HG03457 (cell line): Measurements from ENCODE around the gene C1orf122.
A peak's percentile ranks its signal among the peaks of the same experiment; 100 is the strongest.
"Not testable (repeated sequence)": the region's sequence is repeated elsewhere in the genome, so short reads cannot be mapped to it uniquely, and the experiment has no call there.

Source experiments
- ATAC-seq: cut with Tn5 transposase; IDR thresholded peaks from one replicate; pipeline ENCODE4 v1.9.1; 2021; ENCODE audit warnings: moderate number of reproducible peaks; ENCODE audit not compliant: unreplicated experiment

Gene C1orf122

GRCh38 chr1:37807555-37808368 is at the start of gene C1orf122, which contains the start of gene YRDC:
Gene C1orf122, plus strand, starts transcription at chr1:37807790. Its CDS starts 615 bp downstream, at chr1:37808405.
Gene YRDC, minus strand, starts transcription at chr1:37808208. Its CDS starts 28 bp downstream, at chr1:37808180.
- ATAC-seq = peak; percentile 69

- ATAC-seq = no peak
These were observed 48.1 kb upstream of the C1orf122 start for GRCh38 chr1:37759451-37759850.

GRCh38 chr1:37761416-37762095 is 46.0 kb upstream of the C1orf122 start:
- no peak for ATAC-seq

DNA sequence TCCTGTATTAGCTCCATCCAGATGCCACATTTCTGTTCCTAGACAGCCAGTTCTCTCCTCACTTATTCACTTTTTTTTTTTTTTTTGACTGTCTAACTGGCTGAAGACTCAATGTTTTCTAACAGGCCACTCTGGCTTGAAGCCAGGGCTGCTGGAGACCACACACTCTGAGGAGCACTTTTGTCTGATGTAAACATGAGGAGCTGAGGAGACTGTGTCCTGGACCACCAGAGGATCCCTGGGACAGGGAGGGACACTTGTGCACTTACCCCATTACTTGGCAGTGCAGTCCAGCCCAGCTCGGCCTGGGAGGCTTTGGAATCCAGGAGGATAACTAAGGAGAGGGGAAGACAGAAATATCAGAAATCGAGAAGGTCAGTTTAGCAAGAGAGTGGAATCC is 45.1 kb upstream of the C1orf122 start:
- ATAC-seq = no peak

- ATAC-seq = no peak
These were observed 43.7 kb upstream of the C1orf122 start for GRCh38 chr1:37763791-37764413.

DNA sequence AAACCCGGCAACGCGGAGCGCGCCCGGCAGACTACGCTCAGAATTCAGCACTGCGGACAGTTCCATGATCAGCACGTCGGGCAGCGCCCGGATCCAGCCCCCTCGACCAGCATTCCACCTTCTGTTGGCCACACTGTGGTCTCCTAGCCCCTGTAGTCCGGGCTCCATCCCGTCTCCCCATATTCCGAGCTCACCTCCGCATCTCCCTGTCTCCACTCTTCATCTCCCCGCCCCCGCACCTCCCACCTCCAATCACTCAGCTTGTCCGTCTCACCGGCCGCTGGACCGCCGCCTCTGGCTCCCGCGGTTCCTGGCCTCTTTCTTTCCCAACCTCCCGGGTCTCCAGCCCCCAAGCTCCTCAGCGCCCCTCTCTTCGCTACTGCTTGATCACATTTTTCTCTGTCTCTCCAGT is 43.2 kb upstream of the C1orf122 start:
- no peak for ATAC-seq

- no peak for ATAC-seq
These were observed 42.6 kb upstream of the C1orf122 start, which contains the start of gene EPHA10 for GRCh38 chr1:37764888-37765441. Gene EPHA10, minus strand, starts transcription at chr1:37765120. Its CDS starts 54 bp downstream, at chr1:37765066.

GRCh38 chr1:37765916-37766664 is 41.5 kb upstream of the C1orf122 start:
- no peak for ATAC-seq

GRCh38 chr1:37767488-37767887 is 40.1 kb upstream of the C1orf122 start:
- ATAC-seq = no peak

DNA sequence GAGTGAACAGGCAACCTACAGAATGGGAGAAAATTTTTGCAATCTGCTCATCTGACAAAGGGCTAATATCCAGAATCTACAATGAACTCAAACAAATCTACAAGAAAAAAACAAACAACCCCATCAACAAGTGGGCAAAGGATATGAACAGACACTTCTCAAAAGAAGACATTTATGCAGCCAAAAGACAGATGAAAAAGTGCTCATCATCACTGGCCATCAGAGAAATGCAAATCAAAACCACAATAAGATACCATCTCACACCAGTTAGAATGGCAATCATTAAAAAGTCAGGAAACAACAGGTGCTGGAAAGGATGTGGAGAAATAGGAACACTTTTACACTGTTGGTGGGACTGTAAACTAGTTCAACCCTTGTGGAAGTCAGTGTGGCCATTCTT is 36.1 kb upstream of the C1orf122 start:
- ATAC-seq = not testable (repeated sequence)

GRCh38 chr1:37776946-37777516 is 30.6 kb upstream of the C1orf122 start:
- ATAC-seq = no peak

DNA sequence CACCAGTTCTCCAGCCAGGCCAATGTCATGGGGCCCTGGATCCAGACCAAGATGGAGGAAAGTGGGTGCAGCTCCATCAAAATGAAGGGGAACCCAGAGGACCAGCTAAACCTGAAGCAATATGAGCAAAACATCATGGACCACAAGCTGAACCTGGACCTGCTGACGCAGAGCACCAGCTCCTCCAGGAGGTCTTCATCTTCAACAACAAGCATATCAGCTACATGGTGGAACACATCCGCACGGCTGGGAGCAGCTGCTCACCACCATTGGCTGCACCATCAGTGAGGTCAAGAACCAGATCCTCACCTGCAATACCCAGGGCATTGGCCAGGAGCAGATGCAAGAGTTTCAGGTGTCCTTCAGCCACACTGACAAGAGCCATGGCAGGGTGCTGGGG is 28.9 kb upstream of the C1orf122 start:
- no peak for ATAC-seq

DNA sequence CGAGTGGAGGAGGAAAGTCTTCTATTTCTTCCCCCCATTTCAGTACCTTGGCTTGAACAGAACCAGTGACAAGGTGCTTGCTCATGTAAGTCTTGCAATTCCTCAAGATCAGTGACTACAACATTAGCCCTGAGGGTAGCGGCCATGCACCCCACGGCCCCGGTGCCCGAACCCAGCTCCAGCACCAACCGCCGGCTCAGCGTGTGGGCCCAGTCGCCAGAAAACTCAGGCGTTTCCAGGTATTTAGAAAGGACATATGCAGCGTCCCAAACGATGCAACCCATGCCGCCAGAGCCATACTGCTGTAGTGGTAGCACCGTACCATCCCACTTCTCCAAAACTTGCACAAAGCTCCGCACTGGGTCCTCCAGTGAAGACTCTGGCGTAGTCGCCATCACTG is 25.1 kb upstream of the C1orf122 start:
- ATAC-seq = no peak

GRCh38 chr1:37792943-37793686 is 14.5 kb upstream of the C1orf122 start:
- no peak for ATAC-seq

DNA sequence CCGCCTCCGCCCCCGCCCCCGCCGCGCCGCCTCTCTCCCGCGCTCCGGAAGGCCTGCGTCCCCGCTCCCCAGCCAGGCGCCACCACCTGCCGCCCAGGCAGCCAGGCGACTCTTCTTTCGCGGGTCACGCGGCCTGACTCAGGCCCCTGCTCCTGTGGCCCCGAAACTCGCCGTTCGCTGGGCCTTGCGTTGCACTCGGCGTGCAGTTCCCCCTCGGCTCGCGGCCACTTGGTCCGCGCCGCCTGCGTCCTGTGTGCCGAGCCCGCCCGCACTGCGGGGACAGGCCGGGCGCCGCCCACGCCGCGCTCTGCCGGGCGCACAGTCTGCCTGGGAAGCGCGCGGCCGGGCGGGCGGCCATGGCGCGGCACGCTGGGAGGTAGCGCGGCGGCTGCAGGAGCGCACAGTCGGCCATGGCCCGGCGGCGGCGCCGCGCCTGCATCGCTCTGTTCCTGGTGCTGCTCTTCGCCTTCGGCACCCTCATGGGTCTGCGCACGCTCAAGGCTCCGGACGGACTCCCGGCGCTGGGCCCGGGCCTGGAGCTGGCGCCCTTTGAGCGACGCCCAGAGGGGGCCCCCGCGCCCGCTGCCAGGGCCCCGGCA is 13.7 kb upstream of the C1orf122 start, which contains the start of gene MANEAL:
Gene MANEAL (plus strand): TSS at position 75 of the 599 bp plus-strand sequence. CDS start 336 bp downstream, at position 411.
- ATAC-seq = no peak

DNA sequence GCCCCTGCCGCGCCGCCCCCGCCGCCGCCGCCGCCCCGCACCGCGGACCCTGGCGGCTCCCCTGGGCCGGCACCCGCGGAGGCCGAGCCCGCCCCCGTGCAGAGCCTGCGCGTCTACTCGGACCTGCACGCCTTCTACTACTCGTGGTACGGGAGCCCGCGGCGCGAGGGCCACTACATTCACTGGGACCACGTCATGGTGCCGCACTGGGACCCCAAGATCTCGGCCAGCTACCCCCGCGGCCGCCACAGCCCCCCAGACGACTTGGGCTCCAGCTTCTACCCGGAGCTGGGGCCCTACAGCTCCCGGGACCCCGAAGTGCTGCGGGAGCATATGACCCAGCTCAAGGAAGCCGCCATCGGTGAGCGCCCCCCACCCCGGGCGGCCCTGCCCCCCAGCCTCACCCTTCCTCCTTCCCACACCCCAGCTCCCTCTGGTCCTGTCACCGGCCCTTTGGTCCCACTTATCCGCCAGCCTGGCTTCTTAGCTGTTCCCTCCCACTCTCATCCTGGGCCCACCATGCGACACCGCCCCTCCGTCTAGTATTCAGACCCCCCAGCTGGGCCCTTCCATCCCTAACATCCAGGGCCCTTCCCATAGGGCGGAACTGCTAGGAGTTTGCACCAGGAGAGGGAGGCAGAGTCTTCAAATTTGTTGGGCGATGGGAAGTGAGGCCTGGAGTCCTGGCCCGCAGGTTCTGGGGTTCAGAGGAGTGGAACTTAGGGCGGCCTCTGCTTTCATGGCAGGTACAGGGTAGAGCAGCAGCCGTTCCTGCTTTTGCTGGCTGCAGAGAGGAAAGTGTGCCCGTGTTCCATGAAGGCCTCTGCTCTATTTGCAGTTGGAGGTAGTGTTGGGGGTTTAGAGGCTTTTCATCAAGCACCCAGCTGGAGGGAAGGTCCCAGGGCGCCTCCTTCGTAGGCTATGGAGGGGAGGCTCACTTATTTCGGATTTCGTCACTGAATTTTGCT is 12.9 kb upstream of the C1orf122 start:
- ATAC-seq = no peak

DNA sequence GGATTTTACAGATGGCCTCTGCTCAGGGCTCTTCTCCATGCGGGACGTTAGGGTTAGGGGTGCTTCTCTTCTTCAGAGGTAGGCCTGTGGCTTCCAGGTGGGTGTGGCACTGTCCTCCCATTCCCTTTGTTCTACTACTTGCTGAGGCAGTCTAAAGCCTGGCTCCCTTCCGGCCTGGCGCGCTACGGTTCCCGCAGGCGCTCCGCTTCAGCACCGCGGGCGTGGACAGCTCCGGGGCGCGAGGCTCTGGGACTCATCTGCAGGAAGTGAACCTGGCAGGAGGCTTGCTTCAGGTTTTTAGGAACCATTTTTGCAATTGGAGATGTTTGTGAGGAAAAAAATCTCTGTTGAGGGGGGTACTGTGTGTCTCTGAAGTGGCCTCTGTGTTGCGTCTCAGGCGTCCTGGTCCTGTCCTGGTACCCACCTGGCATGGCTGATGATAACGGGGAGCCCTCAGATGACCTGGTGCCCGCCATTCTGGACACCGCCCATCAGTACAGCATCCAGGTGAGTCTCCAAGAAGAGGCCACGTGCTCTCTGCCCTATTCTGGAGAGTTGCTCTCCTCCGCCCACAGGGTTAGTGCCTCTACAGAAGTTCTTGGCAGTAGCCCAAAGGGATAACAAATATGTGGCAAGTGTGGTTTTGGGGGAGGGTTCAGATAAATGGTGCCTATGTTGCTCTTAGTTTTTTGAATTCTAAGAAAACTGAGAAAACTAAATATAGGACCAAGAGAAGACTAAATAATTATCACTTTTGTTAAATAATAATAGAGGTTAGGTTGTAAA is 12.1 kb upstream of the C1orf122 start:
- ATAC-seq = no peak
